ENCODE results near the gene SIPA1L3.

SIPA1L3 gene

DNA sequence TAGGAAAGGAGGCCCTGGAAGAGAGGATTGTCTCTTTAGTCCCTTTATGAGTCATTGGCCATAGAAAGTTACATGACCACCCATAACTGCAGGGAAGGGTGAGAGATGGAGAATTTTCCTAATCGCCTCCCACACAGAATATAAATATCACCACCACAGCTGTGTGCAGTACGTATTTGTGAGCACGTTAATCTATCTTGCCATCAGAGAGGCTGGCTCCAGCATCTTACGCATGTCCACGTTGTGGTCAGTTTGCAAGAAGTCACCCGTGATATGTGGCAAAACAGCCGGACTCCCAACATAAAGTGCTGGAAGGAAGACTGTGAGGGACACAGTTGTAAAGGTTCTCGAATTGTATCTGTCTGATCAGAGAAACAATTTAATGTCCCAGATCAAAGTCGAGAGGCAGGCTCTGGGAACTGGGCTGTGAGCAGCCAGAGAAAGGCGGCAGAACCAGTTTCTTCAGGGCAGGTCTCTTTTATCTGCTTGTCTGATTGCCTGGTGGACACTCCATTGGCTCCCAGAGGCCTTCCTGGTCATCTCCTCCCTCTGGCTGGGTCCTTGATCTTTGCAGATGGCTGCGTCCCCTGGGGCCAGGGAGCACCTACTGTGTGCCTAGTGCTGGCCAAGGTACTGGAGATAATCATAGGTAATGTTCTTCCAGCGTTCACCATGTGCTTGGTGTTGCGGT lies 74.9 kb downstream of the SIPA1L3 start:
- H3K36me3 ChIP-seq (ENCODE audit: insufficient read depth): no peaks in the 10 kb centered on the region
- no peaks in the 10 kb centered on the region for H3K4me1 ChIP-seq (ENCODE audit: low read depth, poor library complexity, severe bottlenecking)
- TF ChIP-seq, protein P1, sequence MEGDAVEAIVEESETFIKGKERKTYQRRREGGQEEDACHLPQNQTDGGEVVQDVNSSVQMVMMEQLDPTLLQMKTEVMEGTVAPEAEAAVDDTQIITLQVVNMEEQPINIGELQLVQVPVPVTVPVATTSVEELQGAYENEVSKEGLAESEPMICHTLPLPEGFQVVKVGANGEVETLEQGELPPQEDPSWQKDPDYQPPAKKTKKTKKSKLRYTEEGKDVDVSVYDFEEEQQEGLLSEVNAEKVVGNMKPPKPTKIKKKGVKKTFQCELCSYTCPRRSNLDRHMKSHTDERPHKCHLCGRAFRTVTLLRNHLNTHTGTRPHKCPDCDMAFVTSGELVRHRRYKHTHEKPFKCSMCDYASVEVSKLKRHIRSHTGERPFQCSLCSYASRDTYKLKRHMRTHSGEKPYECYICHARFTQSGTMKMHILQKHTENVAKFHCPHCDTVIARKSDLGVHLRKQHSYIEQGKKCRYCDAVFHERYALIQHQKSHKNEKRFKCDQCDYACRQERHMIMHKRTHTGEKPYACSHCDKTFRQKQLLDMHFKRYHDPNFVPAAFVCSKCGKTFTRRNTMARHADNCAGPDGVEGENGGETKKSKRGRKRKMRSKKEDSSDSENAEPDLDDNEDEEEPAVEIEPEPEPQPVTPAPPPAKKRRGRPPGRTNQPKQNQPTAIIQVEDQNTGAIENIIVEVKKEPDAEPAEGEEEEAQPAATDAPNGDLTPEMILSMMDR (conservative IDR thresholded peaks at IDR 0.05; ENCODE audit: low read depth, low read length): no peak
- H2AFZ ChIP-seq (ENCODE audit: low read depth): no peak overlapping the region
- H3K27me3 ChIP-seq (ENCODE audit: insufficient read depth, low read depth): no peaks in the 10 kb centered on the region
- H3K27ac ChIP-seq: no peak overlapping the region
- no peak overlapping the region for H3K9ac ChIP-seq
- H3K4me3 ChIP-seq (IDR thresholded peaks at IDR 0.05; ENCODE audit: insufficient read depth, low read depth, low read length): no peak overlapping the region
- no peak overlapping the region for H3K4me2 ChIP-seq
- no peaks in the 10 kb centered on the region for H3K79me2 ChIP-seq (ENCODE audit: insufficient read depth, low read depth)
- H4K20me1 ChIP-seq (ENCODE audit: insufficient read depth): no peaks in the 10 kb centered on the region

DNA sequence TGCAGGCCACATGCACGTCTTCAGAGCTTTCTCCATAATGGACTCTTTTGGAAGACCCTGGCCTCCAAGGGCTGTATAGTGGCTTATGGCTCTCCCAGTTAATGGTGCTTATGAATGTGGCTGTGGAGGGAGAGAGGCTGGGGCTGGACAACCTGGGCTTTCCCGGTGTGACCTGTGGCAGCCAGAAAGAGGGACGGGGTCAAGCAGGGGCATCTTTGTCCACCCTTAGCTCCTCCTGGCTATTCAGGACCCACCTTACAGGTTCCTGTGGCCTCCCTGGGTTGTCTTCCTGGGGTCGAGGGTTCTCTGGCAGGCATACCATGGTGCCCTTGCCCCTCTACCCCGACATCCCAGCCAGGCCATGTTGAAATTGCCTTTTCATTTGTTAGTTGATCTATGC lies 75.6 kb downstream of the SIPA1L3 start:
- Histone ChIP-seq H3K36me3 (ENCODE audit: insufficient read depth) (no peaks in the 10 kb centered on the region), H3K79me2 (ENCODE audit: insufficient read depth, low read depth) (no peaks in the 10 kb centered on the region), H3K27ac (no peak overlapping the region), H3K9ac (no peak overlapping the region), H4K20me1 (ENCODE audit: insufficient read depth) (no peaks in the 10 kb centered on the region), H3K4me2 (no peak overlapping the region), H3K27me3 (ENCODE audit: insufficient read depth, low read depth) (no peaks in the 10 kb centered on the region), H2AFZ (ENCODE audit: low read depth) (no peak overlapping the region), H3K4me3 (IDR thresholded peaks at IDR 0.05; ENCODE audit: insufficient read depth, low read depth, low read length) (no peak overlapping the region), H3K4me1 (ENCODE audit: low read depth, poor library complexity, severe bottlenecking) (no peaks in the 10 kb centered on the region)
- TF ChIP-seq, protein P1 (conservative IDR thresholded peaks at IDR 0.05; ENCODE audit: low read depth, low read length): no peak

DNA sequence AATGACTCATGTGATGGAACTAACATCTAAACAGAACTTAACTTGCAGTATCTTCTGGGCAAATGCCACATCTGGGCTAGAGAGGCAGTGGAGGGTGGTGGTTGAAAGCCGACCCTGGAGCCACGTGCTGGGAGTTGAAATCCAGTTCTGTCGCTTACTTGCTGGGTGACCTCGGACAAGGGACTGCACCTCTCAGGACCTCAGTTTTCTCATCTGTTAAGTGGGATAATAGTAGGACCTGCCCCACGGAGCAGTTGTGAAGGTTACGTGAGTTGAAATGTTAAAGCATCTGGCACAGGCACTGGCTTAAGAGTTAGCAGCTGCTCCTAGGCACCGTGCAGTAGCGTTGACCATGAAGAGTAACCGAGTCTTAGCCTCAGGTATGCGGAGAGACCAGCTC lies 76.1 kb downstream of the SIPA1L3 start:
- no peaks in the 10 kb centered on the region for H3K4me1 ChIP-seq (ENCODE audit: low read depth, poor library complexity, severe bottlenecking)
- H2AFZ ChIP-seq (ENCODE audit: low read depth): no peak overlapping the region
- H3K9ac ChIP-seq: no peak overlapping the region
- H3K79me2 ChIP-seq (ENCODE audit: insufficient read depth, low read depth): no peaks in the 10 kb centered on the region
- no peaks in the 10 kb centered on the region for H4K20me1 ChIP-seq (ENCODE audit: insufficient read depth)
- no peak overlapping the region for H3K4me3 ChIP-seq (IDR thresholded peaks at IDR 0.05; ENCODE audit: insufficient read depth, low read depth, low read length)
- no peaks in the 10 kb centered on the region for H3K36me3 ChIP-seq (ENCODE audit: insufficient read depth)
- no peaks in the 10 kb centered on the region for H3K27me3 ChIP-seq (ENCODE audit: insufficient read depth, low read depth)
- TF ChIP-seq, protein P1 (conservative IDR thresholded peaks at IDR 0.05; ENCODE audit: low read depth, low read length): no peak
- H3K27ac ChIP-seq: no peak overlapping the region
- no peak overlapping the region for H3K4me2 ChIP-seq

DNA sequence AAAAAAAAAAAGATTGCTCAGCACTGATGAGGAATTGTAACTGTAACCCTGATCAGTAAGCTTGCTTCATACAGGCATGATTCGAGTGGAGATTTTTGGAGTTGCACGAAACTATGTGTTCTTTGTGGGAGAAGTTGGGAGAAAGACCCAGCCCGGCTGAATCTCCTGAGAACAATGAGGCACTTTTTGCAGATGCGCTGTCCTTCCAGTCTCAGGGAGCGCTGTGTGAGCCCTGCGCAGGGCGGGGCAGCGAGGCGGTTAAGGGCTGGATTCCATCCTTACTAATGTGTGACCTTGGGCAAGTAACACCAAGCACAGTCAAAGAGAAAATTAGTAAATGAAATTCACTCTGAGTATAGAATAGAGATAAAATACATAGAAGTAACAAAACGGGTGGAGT lies 76.9 kb downstream of the SIPA1L3 start:
- TF ChIP-seq, protein P1 (conservative IDR thresholded peaks at IDR 0.05; ENCODE audit: low read depth, low read length): no peak
- no peak overlapping the region for H3K4me3 ChIP-seq (IDR thresholded peaks at IDR 0.05; ENCODE audit: insufficient read depth, low read depth, low read length)
- no peak overlapping the region for H3K27ac ChIP-seq
- no peaks in the 10 kb centered on the region for H3K79me2 ChIP-seq (ENCODE audit: insufficient read depth, low read depth)
- H2AFZ ChIP-seq (ENCODE audit: low read depth): no peak overlapping the region
- H3K4me1 ChIP-seq (ENCODE audit: low read depth, poor library complexity, severe bottlenecking): no peaks in the 10 kb centered on the region
- H3K4me2 ChIP-seq: no peak overlapping the region
- no peaks in the 10 kb centered on the region for H3K27me3 ChIP-seq (ENCODE audit: insufficient read depth, low read depth)
- no peaks in the 10 kb centered on the region for H3K36me3 ChIP-seq (ENCODE audit: insufficient read depth)
- H3K9ac ChIP-seq: no peak overlapping the region
- no peaks in the 10 kb centered on the region for H4K20me1 ChIP-seq (ENCODE audit: insufficient read depth)

Data from KMS-11 (cell line).